ENCODE data around the gene MIPOL1. TPM values are rescaled to one million over a fixed set of nuclear protein-coding genes. Genes with fewer than 3 reads are reported as not detected.

MIPOL1 gene
- total RNA-seq, 2 donors from 2014 or later, result 0.46 to 0.50 TPM

DNA sequence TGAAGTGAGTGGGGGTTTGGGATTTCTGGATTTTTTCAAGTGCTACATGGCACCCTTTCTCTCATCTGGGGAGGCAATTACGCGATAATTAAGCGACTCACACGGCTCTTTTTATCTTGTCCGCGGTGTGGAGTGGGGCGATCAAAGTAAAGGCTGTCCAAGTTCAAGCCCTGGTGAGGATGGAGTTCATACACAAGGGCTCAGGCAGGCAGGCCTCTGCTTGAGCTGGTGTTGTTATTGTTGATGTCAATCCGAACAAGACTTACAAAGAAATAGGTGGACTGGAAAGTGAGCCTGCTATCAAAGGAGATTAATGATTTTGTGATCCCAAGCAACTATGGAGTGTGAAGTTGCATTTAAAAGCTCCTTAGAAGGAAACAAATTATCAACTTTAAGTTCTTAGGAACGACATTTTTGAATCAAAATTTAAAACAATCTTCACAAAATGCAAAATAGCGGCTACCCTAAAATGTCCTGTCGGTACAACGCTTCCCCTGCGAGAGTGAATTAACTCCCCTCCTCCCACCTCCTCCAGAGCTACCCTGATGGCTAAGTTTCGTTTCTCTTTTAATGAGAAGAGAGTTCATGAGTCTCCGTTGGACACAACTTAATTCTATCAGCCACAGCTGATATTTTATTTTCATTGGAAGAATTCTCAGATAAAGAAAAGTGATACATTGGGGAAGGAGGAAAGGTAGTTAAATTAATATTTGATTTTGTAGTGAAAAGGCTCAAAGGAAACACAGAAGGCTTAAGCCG is 391.4 kb downstream of the MIPOL1 start:
- Mint-ChIP-seq H3K36me3 (ENCODE audit: insufficient read depth in 2 of 2) (peaks cover 8 to 27% of the 10 kb centered on the region in 2 donors), H3K27ac (peak overlapping the region; percentile 58), H3K9me3 (peaks cover 0 to 2% of the 10 kb centered on the region in 2 donors), H3K27me3 (ENCODE audit: low read depth) (peaks cover 78% of the 10 kb centered on the region), H3K4me3 (no peak overlapping the region), H3K4me1 (ENCODE audit: low read depth) (peaks cover 2% of the 10 kb centered on the region)
- ATAC-seq (replicated peaks in 1 of 2), result no peak
- DNase-seq, result no peak

GRCh38 chr14:37589715-37590427 is 392.1 kb downstream of the MIPOL1 start:
- Mint-ChIP-seq H3K4me3 (no peak overlapping the region), H3K27ac (no peak overlapping the region), H3K36me3 (ENCODE audit: insufficient read depth in 2 of 2) (peaks cover 10 to 28% of the 10 kb centered on the region in 2 donors)

GRCh38 chr14:37590428-37591139 is 392.8 kb downstream of the MIPOL1 start:
- DNase-seq (no peak), ATAC-seq (replicated peaks in 1 of 2) (no peak)
- H3K27me3 Mint-ChIP-seq (ENCODE audit: low read depth), result peaks cover 77% of the 10 kb centered on the region
- peaks cover 12% of the 10 kb centered on the region for H3K4me1 Mint-ChIP-seq (ENCODE audit: low read depth)
- H3K36me3 Mint-ChIP-seq (ENCODE audit: insufficient read depth in 2 of 2), result peaks cover 10 to 28% of the 10 kb centered on the region in 2 donors
- no peak overlapping the region for H3K4me3 Mint-ChIP-seq
- peak overlapping the region; percentile 85 for H3K27ac Mint-ChIP-seq
- H3K9me3 Mint-ChIP-seq, result peaks cover 0 to 2% of the 10 kb centered on the region in 2 donors

More at GRCh38 chr14:37589715-37590427, 392.1 kb downstream of the MIPOL1 start:
- H3K27me3 Mint-ChIP-seq (ENCODE audit: low read depth), result peaks cover 82% of the 10 kb centered on the region
- DNase-seq (no peak), ATAC-seq (replicated peaks in 1 of 2) (no peak)
- H3K9me3 Mint-ChIP-seq, result peaks cover 0 to 2% of the 10 kb centered on the region in 2 donors
- peaks cover 10% of the 10 kb centered on the region for H3K4me1 Mint-ChIP-seq (ENCODE audit: low read depth)

- H3K36me3 Mint-ChIP-seq (ENCODE audit: insufficient read depth in 2 of 2), result peaks cover 14 to 26% of the 10 kb centered on the region in 2 donors
Measured at GRCh38 chr14:37591311-37591940, 393.7 kb downstream of the MIPOL1 start.

GRCh38 chr14:37591941-37592481 is 394.3 kb downstream of the MIPOL1 start:
- peaks cover 14 to 26% of the 10 kb centered on the region in 2 donors for H3K36me3 Mint-ChIP-seq (ENCODE audit: insufficient read depth in 2 of 2)
- no peak for ATAC-seq (replicated peaks in 1 of 2)
- peaks cover 0 to 2% of the 10 kb centered on the region in 2 donors for H3K9me3 Mint-ChIP-seq

More at GRCh38 chr14:37591311-37591940, 393.7 kb downstream of the MIPOL1 start:
- Mint-ChIP-seq H3K4me3 (no peak overlapping the region), H3K27ac (peak overlapping the region; percentile 85), H3K4me1 (ENCODE audit: low read depth) (peaks cover 20% of the 10 kb centered on the region), H3K27me3 (ENCODE audit: low read depth) (peaks cover 75% of the 10 kb centered on the region), H3K9me3 (peaks cover 0 to 2% of the 10 kb centered on the region in 2 donors)
- ATAC-seq (replicated peaks in 1 of 2) (no peak), DNase-seq (no peak)

GRCh38 chr14:37592482-37593408 is 395.0 kb downstream of the MIPOL1 start:
- H3K27ac Mint-ChIP-seq, result no peak overlapping the region

More at GRCh38 chr14:37591941-37592481, 394.3 kb downstream of the MIPOL1 start:
- Mint-ChIP-seq H3K27me3 (ENCODE audit: low read depth) (peaks cover 75% of the 10 kb centered on the region), H3K27ac (no peak overlapping the region), H3K4me3 (no peak overlapping the region), H3K4me1 (ENCODE audit: low read depth) (peaks cover 23% of the 10 kb centered on the region)
- DNase-seq, result no peak

GRCh38 chr14:37593511-37594237 is 395.9 kb downstream of the MIPOL1 start:
- Mint-ChIP-seq H3K27me3 (ENCODE audit: low read depth) (peaks cover 64% of the 10 kb centered on the region), H3K4me3 (peak overlapping the region; percentile 83 to 96), H3K27ac (peak overlapping the region; percentile 93), H3K36me3 (ENCODE audit: insufficient read depth in 2 of 2) (peaks cover 14 to 23% of the 10 kb centered on the region in 2 donors), H3K9me3 (peaks cover 0 to 2% of the 10 kb centered on the region in 2 donors), H3K4me1 (ENCODE audit: low read depth) (peaks cover 23% of the 10 kb centered on the region)
- DNase-seq (no peak), ATAC-seq (replicated peaks in 1 of 2) (no peak)

More at GRCh38 chr14:37592482-37593408, 395.0 kb downstream of the MIPOL1 start:
- peaks cover 14 to 26% of the 10 kb centered on the region in 2 donors for H3K36me3 Mint-ChIP-seq (ENCODE audit: insufficient read depth in 2 of 2)
- peaks cover 69% of the 10 kb centered on the region for H3K27me3 Mint-ChIP-seq (ENCODE audit: low read depth)
- H3K9me3 Mint-ChIP-seq, result peaks cover 0 to 2% of the 10 kb centered on the region in 2 donors
- no peak for ATAC-seq (replicated peaks in 1 of 2)
- DNase-seq, result no peak
- peaks cover 23% of the 10 kb centered on the region for H3K4me1 Mint-ChIP-seq (ENCODE audit: low read depth)
- no peak overlapping the region for H3K4me3 Mint-ChIP-seq

- Mint-ChIP-seq H3K36me3 (ENCODE audit: insufficient read depth in 2 of 2) (peaks cover 17 to 27% of the 10 kb centered on the region in 2 donors), H3K4me3 (peak overlapping the region; percentile 83 to 96), H3K27me3 (ENCODE audit: low read depth) (peaks cover 64% of the 10 kb centered on the region), H3K27ac (peak overlapping the region; percentile 93), H3K9me3 (peaks cover 2% of the 10 kb centered on the region in 2 donors), H3K4me1 (ENCODE audit: low read depth) (peaks cover 23% of the 10 kb centered on the region)
- ATAC-seq (replicated peaks in 1 of 2) (no peak), DNase-seq (peak; percentile 55 to 65)
Measured at GRCh38 chr14:37594238-37594970, 396.7 kb downstream of the MIPOL1 start.

DNA sequence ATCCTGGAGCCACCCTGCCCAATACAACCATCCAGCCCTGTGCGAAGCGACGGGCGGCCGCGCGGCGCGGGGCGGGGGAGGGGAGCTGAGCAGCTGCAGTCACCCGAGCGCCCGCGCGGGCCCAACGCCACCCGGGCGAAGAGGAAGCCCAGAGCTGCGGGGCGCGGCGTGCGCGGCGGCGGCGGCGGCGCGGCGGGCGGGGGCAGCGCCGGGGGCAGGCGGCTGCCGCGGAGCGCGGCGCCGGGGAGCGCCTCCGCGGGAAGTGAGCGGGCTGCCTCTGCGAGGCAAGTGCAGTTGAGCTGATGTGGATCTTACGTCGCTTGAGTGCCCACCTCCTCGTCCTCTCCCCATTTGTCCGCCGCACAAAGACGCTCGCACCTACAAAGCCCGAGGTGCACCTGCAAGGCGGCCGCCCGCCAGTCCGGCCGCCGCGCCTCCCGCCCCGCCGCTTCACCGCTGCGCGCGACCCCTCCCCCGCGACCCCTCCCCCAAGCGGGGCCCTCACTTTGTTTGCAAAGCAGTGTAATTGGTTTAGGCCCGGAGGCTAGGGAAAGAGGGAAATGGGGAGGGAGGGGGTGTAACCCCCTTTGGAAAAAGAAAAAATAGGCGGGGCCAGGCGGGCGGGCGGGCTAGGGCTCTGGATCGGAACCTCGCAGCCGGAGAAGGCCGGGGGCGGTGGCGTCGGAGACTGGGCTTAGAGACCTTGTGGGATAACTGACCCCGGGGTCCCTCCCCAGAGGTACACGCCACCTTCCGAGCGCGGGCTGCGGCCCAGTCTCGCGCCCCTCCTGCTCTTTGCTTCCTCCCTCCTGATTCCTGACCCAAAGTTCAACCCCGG is 397.5 kb downstream of the MIPOL1 start, which contains the start of the genes FOXA1 and TTC6:
Gene FOXA1, minus strand, starts transcription at position 279 of the 838 bp plus-strand sequence. Its CDS starts 277 bp downstream, at position 2.
Gene TTC6, plus strand, starts transcription at position 659 of the 838 bp plus-strand sequence. CDS start 26,436 bp downstream, outside the sequence.
- Mint-ChIP-seq H3K27ac (peak within 1 kb of the TSS; percentile 93), H3K27me3 (ENCODE audit: low read depth) (peaks cover 67% of the 10 kb centered on the region), H3K36me3 (ENCODE audit: insufficient read depth in 2 of 2) (peaks cover 17 to 26% of the 10 kb centered on the region in 2 donors), H3K4me1 (ENCODE audit: low read depth) (peaks cover 23% of the 10 kb centered on the region), H3K4me3 (peak within 1 kb of the TSS; percentile 85 to 96), H3K9me3 (peaks cover 2% of the 10 kb centered on the region in 2 donors)
- ATAC-seq (replicated peaks in 1 of 2), result peak; percentile 27 to 41
- peak; percentile 23 for DNase-seq

Measured in activated T-cell treated with anti-CD3 and anti-CD28 coated beads, Interleukin-2, amount 50 U/mL, for 72 hours (primary cell).